HG03342 (cell line): ENCODE data around the gene ACVR1B.

Experiments used
- ATAC-seq: cut with Tn5 transposase; IDR thresholded peaks from one replicate; pipeline ENCODE4 v1.9.1; 2021; ENCODE audit warnings: mild to moderate bottlenecking, moderate library complexity; ENCODE audit not compliant: unreplicated experiment

The ACVR1B gene

DNA sequence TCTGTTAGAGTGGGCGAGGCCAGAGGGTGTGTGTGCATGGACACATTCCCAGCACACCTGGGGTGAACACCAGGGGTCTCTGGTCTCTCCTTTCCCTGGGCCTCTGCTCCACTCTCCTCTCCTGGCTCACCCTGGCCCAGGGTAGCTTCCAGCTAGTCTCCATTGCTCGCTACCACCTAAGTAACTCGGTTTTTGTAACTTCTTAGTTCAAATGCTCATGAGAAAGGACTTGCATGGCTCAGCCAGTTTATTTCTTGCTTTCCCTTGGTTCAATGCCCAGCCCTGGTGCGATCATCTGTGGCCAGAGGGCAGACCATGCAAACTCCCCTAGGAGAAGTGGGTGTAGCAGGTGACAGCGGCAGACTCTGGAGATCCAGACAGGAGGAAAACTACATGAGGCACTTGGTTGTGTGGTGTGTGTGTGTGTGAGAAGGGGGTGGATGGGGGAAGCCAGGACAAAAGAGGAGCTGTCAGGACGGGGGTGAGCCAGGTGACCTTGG lies 8.9 kb upstream of the ACVR1B start:
- no peak for ATAC-seq

DNA sequence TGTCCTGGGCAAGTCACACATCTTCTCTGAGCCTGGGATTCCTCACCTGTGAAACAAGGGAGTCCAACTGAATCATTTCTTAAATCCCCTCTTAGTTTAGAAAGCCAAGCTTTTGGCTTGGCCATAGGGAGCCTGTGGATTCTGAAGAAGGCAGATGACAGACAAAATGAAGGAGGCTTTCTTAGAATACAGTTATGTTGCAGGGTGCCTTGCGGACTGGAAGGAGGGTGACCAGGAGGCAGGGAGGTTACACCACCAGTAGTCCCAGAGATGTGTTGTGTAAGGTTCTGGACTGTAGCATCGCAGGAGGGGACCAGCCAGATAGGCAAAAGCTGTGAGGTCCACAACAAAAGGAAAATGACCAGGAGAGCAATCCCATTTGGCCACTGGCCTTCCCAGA lies 8.2 kb upstream of the ACVR1B start:
- ATAC-seq = no peak

DNA sequence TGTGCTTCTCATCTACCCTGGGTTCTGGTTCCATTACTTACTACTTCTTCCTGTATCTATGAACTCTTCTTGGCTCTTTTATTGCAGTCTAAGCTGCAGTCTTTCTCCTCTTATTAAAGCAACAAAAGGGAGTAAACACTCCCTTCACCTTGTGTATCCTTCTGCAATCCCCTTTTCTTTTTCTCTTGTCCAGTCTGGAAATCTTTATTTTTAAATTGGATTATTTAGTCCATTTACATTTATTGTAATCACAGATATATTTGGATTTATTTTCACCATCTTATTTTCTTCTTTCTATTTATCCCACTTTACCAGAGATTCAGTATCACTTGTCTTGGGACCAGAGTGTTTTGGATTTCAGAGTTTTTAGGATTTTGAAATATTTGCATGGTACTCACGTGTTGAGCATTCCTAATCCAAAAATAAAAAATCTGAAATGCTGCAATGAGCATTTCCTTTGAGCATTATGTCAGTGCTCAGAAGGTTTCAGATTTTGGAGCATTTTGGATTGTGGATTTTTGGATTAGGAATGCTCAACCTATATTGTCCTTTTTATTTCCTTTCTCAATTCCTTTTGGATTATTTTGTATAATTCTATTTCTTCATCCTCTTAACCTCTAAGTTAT lies 6.8 kb upstream of the ACVR1B start:
- ATAC-seq = no peak

GRCh38 chr12:51947246-51947996 lies 4.1 kb upstream of the ACVR1B start:
- ATAC-seq = no peak

DNA sequence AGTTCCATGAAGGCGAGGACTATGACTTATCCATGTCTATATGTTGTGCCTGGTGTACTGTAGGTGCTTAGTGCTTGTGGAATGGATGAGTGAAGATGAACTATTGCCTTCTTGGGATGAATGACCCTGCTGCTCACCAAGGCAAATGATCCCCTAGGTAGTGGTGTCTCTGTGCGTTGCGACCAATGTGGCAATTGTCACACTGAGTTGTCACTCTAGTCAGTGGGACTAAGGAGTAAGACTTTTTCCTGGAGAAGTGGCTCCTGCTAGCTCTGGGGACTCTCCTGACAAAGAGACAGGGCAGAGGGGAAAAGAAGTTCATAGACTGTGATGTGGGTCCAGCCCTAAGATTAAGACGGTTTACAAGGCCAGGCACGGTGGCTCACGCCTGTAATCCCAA lies 3.4 kb upstream of the ACVR1B start:
- ATAC-seq = no peak

- ATAC-seq = no peak
Measured at GRCh38 chr12:51949342-51950030, 2.0 kb upstream of the ACVR1B start.

- ATAC-seq = no peak
Measured at GRCh38 chr12:51950682-51951198, 759 bp upstream of the ACVR1B start.

- ATAC-seq = no peak
Measured at GRCh38 chr12:51951843-51952722, 584 bp downstream of the ACVR1B start.

DNA sequence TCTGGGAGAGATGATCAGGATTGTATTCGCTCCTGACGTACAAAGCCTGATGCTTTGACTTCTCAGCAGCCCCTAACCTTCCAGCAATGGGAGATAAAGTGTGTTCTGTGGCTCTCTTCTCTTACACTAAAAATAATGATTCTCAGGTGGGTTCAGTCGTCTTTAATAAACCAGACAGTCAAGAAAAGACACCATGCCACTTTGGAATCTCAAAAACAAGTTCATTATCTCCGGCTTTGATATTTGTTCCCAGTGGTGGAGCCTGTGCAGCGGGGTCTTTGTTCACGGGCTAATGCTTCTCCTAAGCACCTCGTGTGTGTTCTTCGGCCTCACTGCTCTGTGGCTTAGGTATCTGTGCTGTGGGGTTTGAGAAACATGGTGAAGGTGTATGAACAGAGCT lies 1.6 kb downstream of the ACVR1B start:
- ATAC-seq = no peak

GRCh38 chr12:51953864-51954263 lies 2.4 kb downstream of the ACVR1B start:
- ATAC-seq = no peak

- no peak for ATAC-seq
Measured at GRCh38 chr12:51954561-51955361, 3.3 kb downstream of the ACVR1B start.

GRCh38 chr12:51955702-51956101 lies 4.2 kb downstream of the ACVR1B start:
- no peak for ATAC-seq

DNA sequence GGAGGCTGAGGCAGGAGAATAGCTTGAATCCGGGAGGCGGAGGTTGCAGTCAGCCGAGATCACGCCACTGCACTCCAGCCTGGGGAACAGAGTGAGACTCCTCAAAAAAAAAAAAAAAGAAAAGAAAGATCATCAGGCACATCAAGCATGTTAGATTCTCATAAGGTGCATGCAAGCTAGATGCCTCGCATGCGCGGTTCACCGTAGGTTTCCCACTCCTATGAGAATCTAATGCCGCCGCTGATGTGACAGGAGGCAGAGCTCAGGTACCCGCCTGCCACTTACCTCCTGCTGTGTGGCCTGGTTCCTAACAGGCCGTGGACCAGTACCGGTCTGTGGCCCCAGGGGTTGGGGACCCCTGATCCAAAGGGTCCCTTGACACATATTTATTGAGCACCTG lies 7.0 kb downstream of the ACVR1B start:
- no peak for ATAC-seq

DNA sequence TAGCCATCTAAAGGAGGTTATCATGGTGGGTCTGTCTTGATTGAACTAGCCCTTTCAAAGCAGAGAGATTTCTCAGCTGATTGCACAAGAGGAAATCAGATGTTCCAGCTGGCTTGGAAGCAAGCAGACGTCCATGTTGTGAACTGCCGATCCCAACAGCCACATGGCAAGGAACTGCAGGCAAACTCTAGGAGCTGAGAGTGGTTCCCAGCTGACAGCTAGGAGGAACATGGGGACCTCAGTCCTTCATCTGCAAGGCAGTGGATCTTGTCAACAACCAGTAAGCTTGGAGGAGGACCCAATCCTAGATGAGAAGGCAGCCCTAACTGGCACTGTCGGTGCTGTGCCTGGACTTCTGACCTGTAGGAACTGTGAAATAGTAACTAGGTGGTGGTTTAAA lies 7.7 kb downstream of the ACVR1B start:
- no peak for ATAC-seq

- ATAC-seq = no peak
Measured at GRCh38 chr12:51959921-51960320, 8.4 kb downstream of the ACVR1B start.

DNA sequence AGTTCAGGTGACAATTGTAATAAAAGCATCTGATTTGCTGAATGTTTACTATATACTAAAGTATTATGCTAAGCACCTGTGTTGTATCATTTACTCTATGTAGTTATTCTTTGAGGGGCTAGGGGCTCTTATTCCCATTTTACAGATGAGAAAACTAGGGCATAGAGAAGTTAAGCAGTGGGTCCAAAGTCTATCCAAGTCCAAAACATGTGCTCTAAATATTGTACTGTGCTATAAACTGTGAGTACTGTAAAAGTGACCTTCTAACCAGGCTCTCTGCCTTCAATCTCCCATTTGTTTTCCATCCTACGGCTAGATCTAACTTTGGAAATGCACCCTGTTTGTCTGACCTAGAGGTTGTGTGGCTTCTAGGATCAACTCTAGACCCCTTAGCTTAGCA lies 9.0 kb downstream of the ACVR1B start:
- no peak for ATAC-seq

GRCh38 chr12:51960890-51961289 lies 9.4 kb downstream of the ACVR1B start:
- no peak for ATAC-seq

GRCh38 chr12:51961834-51962233 lies 10.3 kb downstream of the ACVR1B start:
- no peak for ATAC-seq

GRCh38 chr12:51962737-51963136 lies 11.2 kb downstream of the ACVR1B start:
- no peak for ATAC-seq

DNA sequence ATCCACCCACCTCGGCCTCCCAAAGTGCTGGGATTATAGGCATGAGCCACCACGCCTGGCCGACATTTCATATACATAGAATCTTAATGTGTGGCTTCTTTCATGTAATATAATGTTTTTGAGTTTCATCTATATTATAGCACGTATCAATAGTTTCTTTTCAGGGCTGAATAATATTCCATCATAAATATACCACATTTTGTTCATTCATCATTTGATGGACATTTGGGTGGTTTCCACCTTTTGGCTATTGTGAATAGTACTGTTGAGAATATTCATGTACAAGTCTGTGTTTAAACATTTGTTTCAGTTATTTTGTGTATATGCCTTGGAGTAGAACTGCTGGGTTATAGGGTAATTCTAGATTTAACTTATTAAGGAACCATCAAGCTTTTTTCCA lies 12.0 kb downstream of the ACVR1B start:
- no peak for ATAC-seq
